Keratinocyte (primary cell): ENCODE data around the gene DYNC1LI2.

Experiments
- CTCF ChIP-seq, 3 experiments: IDR thresholded peaks in 1 of 3; conservative IDR thresholded peaks in 1 of 3; optimal IDR thresholded peaks in 1 of 3; 2 replicates in 2 of 3; 3 replicates in 1 of 3; pipeline versions ENCODE3 to v1.5.1; 2011; ENCODE audit warnings: low read length in 3 of 3, mild to moderate bottlenecking in 3 of 3, moderate library complexity in 2 of 3, control low read depth in 1 of 3, inconsistent platforms in 1 of 3; ENCODE audit not compliant: insufficient read depth in 2 of 3; ENCODE audit errors: extremely low read depth in 1 of 3
- EZH2 ChIP-seq: IDR thresholded peaks from one replicate; pipeline ENCODE4 v1.6.1; 2012; ENCODE audit warnings: inconsistent platforms, mild to moderate bottlenecking, low read length, moderate library complexity

GRCh38 chr16:66752379-66752778, 970 bp upstream of the DYNC1LI2 start:
- TF ChIP-seq CTCF (optimal IDR thresholded peaks at IDR 0.05 in 1 of 3, IDR thresholded peaks at IDR 0.05 in 1 of 3, conservative IDR thresholded peaks at IDR 0.05 in 1 of 3; ENCODE audit: extremely low read depth in 1 of 3, insufficient read depth in 2 of 3, low read length in 3 of 3) (no peak), EZH2 (no peak)
